ENCODE data around the gene PER1.
"Not testable (repeated sequence)": the region's sequence is repeated elsewhere in the genome, so short reads cannot be mapped to it uniquely, and the experiment has no call there.

Gene PER1

GRCh38 chr17:8152112-8152775 is at the start of gene PER1:
PER1 (minus strand) TSS chr17:8152404; CDS start chr17:8150706, 1,698 bp downstream.
- DNase-seq (ENCODE audit: low read depth in 2 of 2): peak; percentile 71 to 72

GRCh38 chr17:8192070-8192815 is 40.0 kb upstream of the PER1 start:
- DNase-seq (ENCODE audit: low read depth in 2 of 2): no peak

GRCh38 chr17:8190506-8190905 is 38.3 kb upstream of the PER1 start:
- DNase-seq (ENCODE audit: low read depth in 2 of 2): no peak

GRCh38 chr17:8189711-8190477 is 37.7 kb upstream of the PER1 start, which contains the start of gene BORCS6:
BORCS6 (minus strand) TSS chr17:8190180; CDS start chr17:8190140, 40 bp downstream.
- peak; percentile 87 to 93 for DNase-seq (ENCODE audit: low read depth in 2 of 2)

- DNase-seq (ENCODE audit: low read depth in 2 of 2): no peak
Measured at GRCh38 chr17:8189041-8189710, 37.0 kb upstream of the PER1 start.

GRCh38 chr17:8188263-8188839 is 36.1 kb upstream of the PER1 start:
- no peak for DNase-seq (ENCODE audit: low read depth in 2 of 2)

GRCh38 chr17:8187517-8188262 is 35.5 kb upstream of the PER1 start:
- DNase-seq (ENCODE audit: low read depth in 2 of 2): peak; percentile 77 to 88

- DNase-seq (ENCODE audit: low read depth in 2 of 2): peak; percentile 78 to 87
Measured at GRCh38 chr17:8186787-8187516, 34.7 kb upstream of the PER1 start.

- DNase-seq (ENCODE audit: low read depth in 2 of 2): no peak
Measured at GRCh38 chr17:8186446-8186786, 34.2 kb upstream of the PER1 start.

- DNase-seq (ENCODE audit: low read depth in 2 of 2): peak; percentile 79 to 81
Measured at GRCh38 chr17:8185582-8186445, 33.6 kb upstream of the PER1 start.

GRCh38 chr17:8176998-8177731 is 25.0 kb upstream of the PER1 start:
- DNase-seq (ENCODE audit: low read depth in 2 of 2): no peak

GRCh38 chr17:8176197-8176940 is 24.2 kb upstream of the PER1 start, which contains the start of gene TMEM107:
TMEM107 (minus strand) TSS chr17:8176380; CDS start chr17:8176286, 94 bp downstream.
- DNase-seq (ENCODE audit: low read depth in 2 of 2): peak; percentile 67 to 72

GRCh38 chr17:8175795-8176196 is 23.6 kb upstream of the PER1 start:
- no peak for DNase-seq (ENCODE audit: low read depth in 2 of 2)

- DNase-seq (ENCODE audit: low read depth in 2 of 2): no peak
Measured at GRCh38 chr17:8173871-8174322, 21.7 kb upstream of the PER1 start.

- peak in 1 of 2 donors; percentile 80 for DNase-seq (ENCODE audit: low read depth in 2 of 2)
Measured at GRCh38 chr17:8173056-8173870, 21.1 kb upstream of the PER1 start.

GRCh38 chr17:8170186-8170585 is 18.0 kb upstream of the PER1 start:
- DNase-seq (ENCODE audit: low read depth in 2 of 2): not testable (repeated sequence)

GRCh38 chr17:8167526-8167925 is 15.3 kb upstream of the PER1 start:
- DNase-seq (ENCODE audit: low read depth in 2 of 2): no peak

Data from stimulated activated CD8-positive, alpha-beta memory T cell treated with anti-CD3 and anti-CD28 coated beads, Interleukin-15, amount 100 ng/mL, for 4 hours (primary cell).